Amniotic epithelial cell (primary cell): ENCODE results near the gene SCNN1B.
"Not testable (repeated sequence)": the region's sequence is repeated elsewhere in the genome, so short reads cannot be mapped to it uniquely, and the experiment has no call there.

Source experiments
- DNase-seq: peaks from one replicate; pipeline ENCODE4 v3.0.0-alpha.2; 2010; ENCODE audit warnings: low read depth

Gene SCNN1B

GRCh38 chr16:23381702-23382101, 79.6 kb downstream of the SCNN1B start:
- not testable (repeated sequence) for DNase-seq

GRCh38 chr16:23382279-23382678, 80.2 kb downstream of the SCNN1B start:
- DNase-seq, result no peak

- DNase-seq, result no peak
These were observed 81.8 kb downstream of the SCNN1B start for GRCh38 chr16:23383881-23384280.

GRCh38 chr16:23384878-23385277, 82.8 kb downstream of the SCNN1B start:
- DNase-seq, result no peak

- DNase-seq, result no peak
These were observed 83.3 kb downstream of the SCNN1B start for GRCh38 chr16:23385441-23385840.

- no peak for DNase-seq
These were observed 85.6 kb downstream of the SCNN1B start for GRCh38 chr16:23387666-23388065.

GRCh38 chr16:23388786-23389185, 86.7 kb downstream of the SCNN1B start:
- DNase-seq, result no peak

- no peak for DNase-seq
These were observed 87.1 kb downstream of the SCNN1B start for GRCh38 chr16:23389201-23389600.

- not testable (repeated sequence) for DNase-seq
These were observed 87.8 kb downstream of the SCNN1B start for GRCh38 chr16:23389936-23390335.

GRCh38 chr16:23391381-23392222, 89.5 kb downstream of the SCNN1B start:
- DNase-seq, result no peak

- DNase-seq, result no peak
These were observed 90.1 kb downstream of the SCNN1B start for GRCh38 chr16:23392223-23392600.

- DNase-seq, result no peak
These were observed 92.2 kb downstream of the SCNN1B start for GRCh38 chr16:23394141-23394831.

GRCh38 chr16:23395732-23396131, 93.6 kb downstream of the SCNN1B start:
- DNase-seq, result no peak

- no peak for DNase-seq
These were observed 95.4 kb downstream of the SCNN1B start for GRCh38 chr16:23397464-23397863.

- no peak for DNase-seq
These were observed 97.1 kb downstream of the SCNN1B start for GRCh38 chr16:23398987-23399805.

GRCh38 chr16:23400447-23400846, 98.3 kb downstream of the SCNN1B start:
- DNase-seq, result not testable (repeated sequence)

- no peak for DNase-seq
These were observed 99.0 kb downstream of the SCNN1B start for GRCh38 chr16:23401139-23401538.

GRCh38 chr16:23402100-23402499, 100.0 kb downstream of the SCNN1B start:
- no peak for DNase-seq

- no peak for DNase-seq
These were observed 101.4 kb downstream of the SCNN1B start for GRCh38 chr16:23403547-23403946.

GRCh38 chr16:23406024-23406423, 103.9 kb downstream of the SCNN1B start:
- DNase-seq, result no peak

- no peak for DNase-seq
These were observed 104.6 kb downstream of the SCNN1B start for GRCh38 chr16:23406546-23407240.
